ENCODE results near the gene ANKMY1. TPM values are rescaled to one million over a fixed set of nuclear protein-coding genes. Genes with fewer than 3 reads are reported as not detected.

The ANKMY1 gene, protein sequence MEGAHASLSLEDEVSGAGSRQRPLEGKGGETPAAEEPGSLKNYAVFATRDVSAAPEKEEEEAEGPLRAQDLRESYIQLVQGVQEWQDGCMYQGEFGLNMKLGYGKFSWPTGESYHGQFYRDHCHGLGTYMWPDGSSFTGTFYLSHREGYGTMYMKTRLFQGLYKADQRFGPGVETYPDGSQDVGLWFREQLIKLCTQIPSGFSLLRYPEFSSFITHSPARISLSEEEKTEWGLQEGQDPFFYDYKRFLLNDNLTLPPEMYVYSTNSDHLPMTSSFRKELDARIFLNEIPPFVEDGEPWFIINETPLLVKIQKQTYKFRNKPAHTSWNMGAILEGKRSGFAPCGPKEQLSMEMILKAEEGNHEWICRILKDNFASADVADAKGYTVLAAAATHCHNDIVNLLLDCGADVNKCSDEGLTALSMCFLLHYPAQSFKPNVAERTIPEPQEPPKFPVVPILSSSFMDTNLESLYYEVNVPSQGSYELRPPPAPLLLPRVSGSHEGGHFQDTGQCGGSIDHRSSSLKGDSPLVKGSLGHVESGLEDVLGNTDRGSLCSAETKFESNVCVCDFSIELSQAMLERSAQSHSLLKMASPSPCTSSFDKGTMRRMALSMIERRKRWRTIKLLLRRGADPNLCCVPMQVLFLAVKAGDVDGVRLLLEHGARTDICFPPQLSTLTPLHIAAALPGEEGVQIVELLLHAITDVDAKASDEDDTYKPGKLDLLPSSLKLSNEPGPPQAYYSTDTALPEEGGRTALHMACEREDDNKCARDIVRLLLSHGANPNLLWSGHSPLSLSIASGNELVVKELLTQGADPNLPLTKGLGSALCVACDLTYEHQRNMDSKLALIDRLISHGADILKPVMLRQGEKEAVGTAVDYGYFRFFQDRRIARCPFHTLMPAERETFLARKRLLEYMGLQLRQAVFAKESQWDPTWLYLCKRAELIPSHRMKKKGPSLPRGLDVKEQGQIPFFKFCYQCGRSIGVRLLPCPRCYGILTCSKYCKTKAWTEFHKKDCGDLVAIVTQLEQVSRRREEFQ
- total RNA-seq, result 13.0 and 15.9 TPM in 2 replicates
- long read RNA-seq, partial matches to known transcripts, result 0 of 6 reads
- long read RNA-seq, other reads (novel, unspliced or antisense), result 4 of 6 reads

DNA sequence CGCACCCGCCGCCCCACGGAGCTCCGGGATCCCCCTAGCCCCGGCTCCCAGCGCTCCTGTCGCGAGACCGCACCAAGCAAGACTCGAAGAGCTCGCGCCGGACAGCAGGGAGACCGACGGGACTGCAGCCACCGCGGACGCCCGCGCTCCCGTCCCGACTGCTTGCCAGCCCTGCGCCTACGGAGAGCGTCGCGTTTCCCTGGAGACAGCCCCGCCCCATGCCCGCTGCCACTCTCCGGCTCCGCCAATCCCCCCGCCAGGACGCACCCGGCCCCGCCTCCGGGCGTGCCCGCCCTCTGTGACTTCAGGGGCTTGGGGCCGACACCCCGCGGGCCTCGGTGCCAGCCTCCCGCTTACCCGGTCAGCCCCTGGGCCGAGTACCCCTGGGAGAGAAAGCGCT lies at the start of gene ANKMY1:
ANKMY1 (minus strand) TSS at position 181 of the 400 bp plus-strand sequence. CDS start 653 bp downstream, outside the sequence.
- Mint-ChIP-seq H3K27ac (ENCODE audit: unreplicated experiment) (no peak within 1 kb of the TSS), H3K9me3 (no peaks in the 10 kb centered on the region)
- peak; percentile 74 for DNase-seq (ENCODE audit: low read depth, low spot score)

DNA sequence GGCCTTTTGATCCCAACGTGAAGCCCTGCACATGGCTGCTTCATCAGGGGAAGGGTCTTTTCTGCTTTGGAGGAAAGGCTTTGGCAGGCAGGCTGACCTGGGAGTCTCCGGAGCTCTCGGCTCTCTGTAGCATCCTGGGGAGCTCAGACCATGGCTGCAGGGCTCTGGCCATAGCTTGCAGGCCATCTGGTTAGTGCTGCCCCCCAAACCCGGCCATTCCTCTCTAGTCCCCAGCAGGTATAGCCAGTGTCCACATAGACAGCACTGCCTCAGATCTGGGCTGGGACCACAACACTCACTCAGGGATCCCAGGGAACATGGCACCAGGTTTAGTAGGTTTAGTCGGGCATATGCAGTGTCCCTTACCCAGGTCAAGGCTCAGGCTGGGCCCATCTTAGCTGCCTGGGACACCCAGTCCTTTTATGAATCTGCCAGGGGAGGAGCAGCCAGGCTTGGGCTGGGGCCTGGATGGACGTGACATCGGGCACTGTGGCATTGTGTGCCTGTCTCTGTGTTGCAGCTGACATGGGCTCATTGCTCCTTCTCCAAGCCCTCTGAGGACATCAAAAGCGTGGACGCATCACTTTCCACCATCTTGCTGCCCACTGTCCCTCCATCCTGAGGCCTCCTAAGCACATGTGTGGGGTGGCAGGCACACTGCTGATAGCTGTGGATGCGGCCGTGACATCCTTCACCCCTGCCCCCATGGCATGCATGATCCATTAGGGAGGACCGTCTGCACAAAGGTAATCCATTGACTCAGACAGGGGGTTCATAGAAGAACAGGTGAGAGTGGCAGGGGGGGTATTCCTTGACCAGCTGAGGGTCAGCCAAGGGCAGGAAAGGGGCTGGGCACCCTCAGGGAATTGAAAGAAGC lies 48.3 kb upstream of the ANKMY1 start:
- Mint-ChIP-seq H3K4me1 (peaks cover 7% of the 10 kb centered on the region), H3K9me3 (no peaks in the 10 kb centered on the region), H3K36me3 (ENCODE audit: low read depth) (no peaks in the 10 kb centered on the region), H3K27me3 (ENCODE audit: low read depth) (no peaks in the 10 kb centered on the region), H3K27ac (ENCODE audit: unreplicated experiment) (peak overlapping the region; percentile 50), H3K4me3 (no peak overlapping the region)
- no peak for DNase-seq (ENCODE audit: low read depth, low spot score)
- TF ChIP-seq, protein P1, sequence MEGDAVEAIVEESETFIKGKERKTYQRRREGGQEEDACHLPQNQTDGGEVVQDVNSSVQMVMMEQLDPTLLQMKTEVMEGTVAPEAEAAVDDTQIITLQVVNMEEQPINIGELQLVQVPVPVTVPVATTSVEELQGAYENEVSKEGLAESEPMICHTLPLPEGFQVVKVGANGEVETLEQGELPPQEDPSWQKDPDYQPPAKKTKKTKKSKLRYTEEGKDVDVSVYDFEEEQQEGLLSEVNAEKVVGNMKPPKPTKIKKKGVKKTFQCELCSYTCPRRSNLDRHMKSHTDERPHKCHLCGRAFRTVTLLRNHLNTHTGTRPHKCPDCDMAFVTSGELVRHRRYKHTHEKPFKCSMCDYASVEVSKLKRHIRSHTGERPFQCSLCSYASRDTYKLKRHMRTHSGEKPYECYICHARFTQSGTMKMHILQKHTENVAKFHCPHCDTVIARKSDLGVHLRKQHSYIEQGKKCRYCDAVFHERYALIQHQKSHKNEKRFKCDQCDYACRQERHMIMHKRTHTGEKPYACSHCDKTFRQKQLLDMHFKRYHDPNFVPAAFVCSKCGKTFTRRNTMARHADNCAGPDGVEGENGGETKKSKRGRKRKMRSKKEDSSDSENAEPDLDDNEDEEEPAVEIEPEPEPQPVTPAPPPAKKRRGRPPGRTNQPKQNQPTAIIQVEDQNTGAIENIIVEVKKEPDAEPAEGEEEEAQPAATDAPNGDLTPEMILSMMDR (conservative IDR thresholded peaks at IDR 0.05), result no peak

More for the DNA sequence above, at the start of gene ANKMY1:
- peaks cover 2% of the 10 kb centered on the region for H3K36me3 Mint-ChIP-seq (ENCODE audit: low read depth)
- H3K4me1 Mint-ChIP-seq, result peaks cover 32% of the 10 kb centered on the region
- no peaks in the 10 kb centered on the region for H3K27me3 Mint-ChIP-seq (ENCODE audit: low read depth)
- peak within 1 kb of the TSS; percentile 83 for H3K4me3 Mint-ChIP-seq
- TF ChIP-seq, protein P1 (conservative IDR thresholded peaks at IDR 0.05), result no peak

DNA sequence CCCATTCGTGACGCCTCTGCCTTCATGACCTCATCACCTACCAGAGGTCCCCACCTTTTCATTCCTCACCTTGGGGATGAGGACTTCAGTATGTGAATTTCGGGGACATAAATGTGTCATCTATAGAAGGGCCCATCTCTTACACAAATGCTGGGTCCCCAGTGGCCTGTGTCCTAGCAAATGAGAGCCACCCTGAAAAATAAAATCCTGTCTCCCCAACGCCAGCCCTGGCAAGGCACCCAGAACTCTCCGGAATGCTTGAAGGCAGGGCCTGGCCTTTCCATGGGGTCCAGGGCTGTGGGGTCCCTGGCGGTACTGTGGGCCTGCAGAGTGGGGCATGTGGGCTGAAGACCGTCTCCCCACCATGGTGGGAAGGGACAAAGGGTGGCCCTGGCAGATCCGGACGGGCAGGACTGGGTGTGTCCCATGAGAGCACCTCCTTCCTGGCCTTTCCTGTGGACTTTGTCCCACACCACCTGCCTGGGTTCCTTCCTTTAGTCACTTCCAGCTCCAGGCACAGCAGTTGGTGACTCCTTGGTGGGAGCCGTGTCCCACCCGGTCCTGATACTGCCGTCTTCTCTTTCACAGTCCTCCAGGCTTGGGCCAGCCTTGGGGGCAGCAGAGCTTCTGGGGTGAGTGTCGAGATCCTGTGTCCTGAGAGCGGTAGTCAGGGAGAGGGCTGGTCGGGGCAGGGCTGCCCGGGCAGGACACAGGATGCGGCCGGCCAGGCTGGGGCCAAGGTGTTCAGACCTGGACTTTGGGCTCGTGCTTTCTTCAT lies 47.3 kb upstream of the ANKMY1 start:
- TF ChIP-seq, protein P1 (conservative IDR thresholded peaks at IDR 0.05), result no peak
- DNase-seq (ENCODE audit: low read depth, low spot score), result no peak
- no peaks in the 10 kb centered on the region for H3K36me3 Mint-ChIP-seq (ENCODE audit: low read depth)
- H3K27ac Mint-ChIP-seq (ENCODE audit: unreplicated experiment), result no peak overlapping the region
- H3K27me3 Mint-ChIP-seq (ENCODE audit: low read depth), result no peaks in the 10 kb centered on the region
- H3K9me3 Mint-ChIP-seq, result no peaks in the 10 kb centered on the region
- H3K4me3 Mint-ChIP-seq, result no peak overlapping the region
- H3K4me1 Mint-ChIP-seq, result peaks cover 7% of the 10 kb centered on the region

DNA sequence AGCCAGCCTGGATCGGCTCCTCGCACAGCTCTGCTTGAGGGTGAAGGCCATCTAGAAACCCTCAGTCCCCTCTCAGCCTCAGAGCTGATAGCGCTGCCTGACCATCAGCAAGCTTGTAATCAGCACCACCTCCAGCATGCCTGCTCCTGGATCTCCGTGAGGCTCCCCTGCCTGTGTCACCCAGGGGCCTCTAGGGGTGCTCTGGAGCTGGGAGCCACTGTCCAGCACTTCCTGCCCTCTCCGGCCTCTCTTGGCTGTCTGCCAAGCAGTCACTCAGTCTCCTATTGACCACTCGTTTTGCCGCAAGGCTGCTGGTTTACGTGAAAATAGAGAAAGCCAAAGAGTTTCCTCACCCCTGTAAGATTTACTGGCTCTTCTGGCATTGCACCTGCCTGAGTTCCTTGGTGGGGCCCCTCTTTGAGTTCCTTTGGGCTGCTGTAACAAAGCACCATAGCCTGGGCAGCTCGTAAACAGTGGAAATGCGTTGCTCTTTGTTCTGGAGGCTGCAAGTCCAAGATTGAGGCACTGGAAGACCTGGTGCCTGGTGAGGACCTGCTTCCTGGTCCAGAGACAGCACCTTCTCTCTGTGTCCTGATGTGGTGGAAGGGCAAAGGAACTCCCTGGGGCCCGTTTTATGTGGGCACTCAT lies 46.6 kb upstream of the ANKMY1 start:
- Mint-ChIP-seq H3K27ac (ENCODE audit: unreplicated experiment) (no peak overlapping the region), H3K36me3 (ENCODE audit: low read depth) (no peaks in the 10 kb centered on the region)

More for the DNA sequence above, 46.6 kb upstream of the ANKMY1 start:
- TF ChIP-seq, protein P1 (conservative IDR thresholded peaks at IDR 0.05), result peak; percentile 59
- H3K9me3 Mint-ChIP-seq, result no peaks in the 10 kb centered on the region
- peak overlapping the region; percentile 27 for H3K4me3 Mint-ChIP-seq
- H3K4me1 Mint-ChIP-seq, result peaks cover 7% of the 10 kb centered on the region
- no peaks in the 10 kb centered on the region for H3K27me3 Mint-ChIP-seq (ENCODE audit: low read depth)
- DNase-seq (ENCODE audit: low read depth, low spot score), result peak; percentile 48

Measured in neural crest cell (in vitro differentiated cells).